ENCODE measurements around the gene C1orf174.

C1orf174 gene

GRCh38 chr1:3900150-3900968 is at the start of gene C1orf174:
Gene C1orf174 (minus strand): TSS chr1:3900272. CDS start chr1:3900186, 86 bp downstream.
- peak; percentile 80 for DNase-seq (ENCODE audit: low read depth)

GRCh38 chr1:3948344-3948743 is 48.3 kb upstream of the C1orf174 start:
- DNase-seq (ENCODE audit: low read depth): no peak

- DNase-seq (ENCODE audit: low read depth): no peak
Observed at GRCh38 chr1:3945916-3946840, 46.1 kb upstream of the C1orf174 start.

GRCh38 chr1:3945222-3945621 is 45.1 kb upstream of the C1orf174 start:
- DNase-seq (ENCODE audit: low read depth): no peak

GRCh38 chr1:3944578-3945125 is 44.6 kb upstream of the C1orf174 start:
- no peak for DNase-seq (ENCODE audit: low read depth)

DNA sequence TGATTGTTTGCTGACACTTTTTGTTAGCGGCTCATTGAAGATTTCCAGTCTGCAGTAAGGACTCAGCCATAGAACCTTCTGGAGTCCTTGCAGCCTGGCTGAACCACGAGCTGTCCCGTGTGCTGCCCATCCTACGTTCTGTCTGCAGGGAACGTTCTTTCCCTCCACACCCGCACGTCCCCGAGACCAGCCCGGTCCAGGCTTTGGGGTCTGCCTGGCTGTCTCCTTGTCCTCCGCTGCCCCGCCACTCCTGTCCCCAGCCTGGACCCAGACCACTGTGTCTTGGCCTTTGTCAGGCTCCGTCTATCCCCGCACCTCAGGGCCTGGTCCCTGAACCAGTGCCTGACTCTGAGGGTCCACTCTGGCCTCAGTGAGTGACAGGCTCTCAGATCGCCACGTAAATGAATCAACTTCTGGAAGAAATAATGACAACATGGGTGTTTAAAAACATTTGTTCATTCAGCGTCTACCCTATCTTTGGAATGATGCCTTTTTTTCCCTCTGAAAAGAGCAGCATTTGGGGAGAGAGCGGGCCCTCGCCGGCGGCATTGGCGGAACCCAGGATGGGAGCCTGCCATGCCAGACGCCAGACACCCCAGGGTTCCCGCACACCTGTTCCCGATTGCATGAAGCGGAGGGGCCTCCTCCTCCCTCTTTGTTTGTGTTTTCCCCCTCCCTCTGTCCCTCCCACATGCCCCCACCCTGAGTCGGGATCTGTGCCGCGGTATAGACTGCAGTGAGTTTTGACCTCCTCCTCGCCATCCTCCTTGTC is 43.9 kb upstream of the C1orf174 start:
- no peak for DNase-seq (ENCODE audit: low read depth)

- no peak for DNase-seq (ENCODE audit: low read depth)
Observed at GRCh38 chr1:3943123-3943431, 43.0 kb upstream of the C1orf174 start.

- no peak for DNase-seq (ENCODE audit: low read depth)
Observed at GRCh38 chr1:3942416-3943122, 42.5 kb upstream of the C1orf174 start.

DNA sequence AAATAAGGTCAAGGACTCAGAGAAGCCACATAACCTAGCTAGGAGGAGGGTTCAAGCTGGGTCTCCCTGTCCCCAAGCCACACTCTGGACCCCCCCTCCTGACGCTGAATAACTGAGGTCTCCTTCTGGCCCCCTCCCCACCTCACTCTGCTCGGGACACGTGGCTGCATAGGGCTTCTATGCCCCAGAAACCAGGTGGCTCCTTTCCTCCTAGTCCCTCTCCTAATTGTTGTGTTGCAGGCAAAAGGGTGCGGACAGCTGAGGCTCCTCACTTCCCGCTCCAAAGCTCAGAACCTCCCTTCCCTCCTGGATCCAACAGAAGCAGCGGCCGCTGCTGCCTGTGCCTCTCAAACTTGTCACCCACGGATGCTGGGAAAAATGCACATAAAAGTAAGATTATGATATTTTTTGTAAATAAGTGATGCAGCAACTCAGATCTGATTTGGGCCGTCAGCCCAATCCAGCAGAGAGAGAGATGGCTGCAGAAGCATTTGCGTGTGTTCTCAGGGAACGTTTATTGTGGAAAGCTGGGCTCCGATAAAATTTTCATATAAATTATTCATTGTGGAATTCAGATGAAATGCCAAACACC is 40.8 kb upstream of the C1orf174 start:
- no peak for DNase-seq (ENCODE audit: low read depth)

GRCh38 chr1:3940081-3940753 is 40.1 kb upstream of the C1orf174 start:
- DNase-seq (ENCODE audit: low read depth): no peak

DNA sequence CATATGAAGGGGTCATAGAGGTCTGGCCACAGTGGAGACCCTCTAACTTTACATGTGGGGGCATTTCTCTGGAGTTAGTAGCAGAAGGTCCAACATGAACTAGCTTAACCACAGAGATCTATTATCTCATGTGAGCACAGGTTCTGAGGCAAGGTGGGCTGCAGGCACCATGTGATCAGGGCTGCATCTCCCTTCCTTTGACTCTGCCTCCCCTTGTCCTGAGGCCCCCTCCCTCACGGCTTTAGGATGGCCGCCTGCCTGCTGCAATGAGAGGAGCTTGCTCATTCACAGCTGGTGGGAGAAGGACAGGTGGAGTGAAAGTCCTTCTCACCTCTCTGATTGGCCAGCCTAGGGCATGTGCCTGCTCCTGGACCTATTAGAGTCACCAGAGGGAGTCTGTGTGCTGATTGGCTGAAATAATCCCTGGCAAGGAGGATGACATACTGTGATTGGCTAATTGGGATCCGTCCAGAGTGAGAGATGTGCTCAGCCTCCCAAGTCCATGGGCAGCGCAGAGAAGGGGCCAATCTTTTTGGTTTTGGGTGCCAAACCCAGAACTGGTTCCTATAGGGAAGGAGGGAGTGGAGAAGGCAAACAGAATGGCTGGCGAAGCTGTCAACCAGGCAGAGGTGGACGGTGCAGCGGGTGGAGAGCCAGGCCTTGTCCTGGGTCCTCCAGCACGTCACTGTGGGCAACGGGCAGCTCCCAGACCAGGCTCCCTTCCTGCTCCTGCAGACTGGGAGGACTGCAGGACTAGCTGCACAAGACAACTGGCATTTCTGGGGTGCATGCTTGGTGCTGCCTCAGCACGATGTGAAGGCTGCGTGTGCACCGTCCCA is 39.4 kb upstream of the C1orf174 start:
- no peak for DNase-seq (ENCODE audit: low read depth)

GRCh38 chr1:3932156-3932919 is 32.3 kb upstream of the C1orf174 start:
- no peak for DNase-seq (ENCODE audit: low read depth)

- no peak for DNase-seq (ENCODE audit: low read depth)
Observed at GRCh38 chr1:3931007-3931912, 31.2 kb upstream of the C1orf174 start.

DNA sequence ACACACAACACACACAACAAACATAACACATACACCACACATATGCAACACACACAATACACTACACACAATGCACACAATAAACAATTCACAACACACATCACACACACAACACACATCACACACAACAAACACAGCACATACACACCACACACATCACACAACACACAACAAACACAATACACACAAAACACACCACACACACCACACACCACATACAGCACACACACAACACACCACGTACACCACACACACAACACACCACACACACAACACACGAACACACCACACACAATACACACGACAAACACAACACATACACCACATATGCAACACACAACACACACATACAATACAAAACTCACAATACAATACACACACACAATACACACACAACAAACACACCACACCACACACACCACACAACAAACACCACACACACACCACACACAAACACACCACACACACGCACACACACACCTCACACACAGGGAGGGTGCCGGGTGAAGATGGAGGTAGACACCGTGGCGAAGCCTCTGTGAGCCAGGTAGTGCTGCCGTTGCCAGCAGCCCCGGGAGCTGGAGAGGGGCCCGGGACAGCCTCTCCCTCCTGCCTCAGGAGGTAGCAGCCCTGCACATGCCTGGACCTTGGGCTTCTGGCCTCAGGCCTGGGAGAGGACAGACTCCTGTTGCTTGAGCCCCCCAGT is 30.4 kb upstream of the C1orf174 start:
- DNase-seq (ENCODE audit: low read depth): no peak

DNA sequence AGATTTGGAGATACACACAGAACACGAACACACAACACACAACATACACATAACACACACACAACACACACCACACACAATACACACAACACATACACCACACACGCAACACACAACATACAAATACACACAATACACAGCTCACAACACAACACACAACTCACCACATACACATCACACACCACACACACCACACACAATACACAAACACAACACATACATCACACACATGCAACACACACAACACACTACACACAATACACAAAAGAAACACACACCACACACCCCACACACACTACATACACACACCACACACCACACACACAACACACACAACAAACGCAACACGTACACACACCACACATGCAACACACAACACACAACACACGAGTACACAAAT is 29.1 kb upstream of the C1orf174 start:
- no peak for DNase-seq (ENCODE audit: low read depth)

- no peak for DNase-seq (ENCODE audit: low read depth)
Observed at GRCh38 chr1:3928586-3928985, 28.5 kb upstream of the C1orf174 start.

GRCh38 chr1:3926956-3927355 is 26.9 kb upstream of the C1orf174 start:
- DNase-seq (ENCODE audit: low read depth): no peak
